ENCODE measurements around the gene ALPG.

Gene ALPG

GRCh38 chr2:232458661-232459418 lies 52.2 kb downstream of the ALPG start:
- no peak for DNase-seq (ENCODE audit: low read depth)

GRCh38 chr2:232459419-232460035 lies 52.9 kb downstream of the ALPG start:
- no peak for DNase-seq (ENCODE audit: low read depth)

DNA sequence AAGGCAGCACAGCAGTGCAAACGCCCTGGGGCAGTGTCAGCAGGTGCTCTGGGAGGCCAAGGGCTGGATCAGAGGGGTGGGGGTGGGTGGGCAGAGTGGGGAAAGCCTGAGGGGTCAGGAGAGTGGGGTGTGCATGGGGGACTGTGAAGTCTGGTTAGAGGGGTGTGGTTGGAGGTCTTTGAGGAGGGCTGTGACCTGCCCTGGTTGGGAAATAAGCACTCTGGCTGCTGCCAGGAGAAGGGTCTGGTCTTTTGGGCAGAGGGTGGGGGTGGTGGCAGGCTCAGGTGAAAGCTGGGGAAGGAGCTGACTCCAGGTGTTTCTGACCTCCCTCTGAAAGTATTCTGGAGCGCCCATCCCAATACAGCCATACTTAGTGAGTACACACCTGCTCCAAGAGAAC lies 53.5 kb downstream of the ALPG start:
- no peak for DNase-seq (ENCODE audit: low read depth)
